ENCODE results near the gene RPN1. TPM values are rescaled to one million over a fixed set of nuclear protein-coding genes. Genes with fewer than 3 reads are reported as not detected.

Gene RPN1
- total RNA-seq, 1 donor from 2014 or later = 208 TPM

GRCh38 chr3:128653383-128653992 lies 2.9 kb upstream of the RPN1 start:
- DNase-seq (ENCODE audit: low spot score) = peak; percentile 64

DNA sequence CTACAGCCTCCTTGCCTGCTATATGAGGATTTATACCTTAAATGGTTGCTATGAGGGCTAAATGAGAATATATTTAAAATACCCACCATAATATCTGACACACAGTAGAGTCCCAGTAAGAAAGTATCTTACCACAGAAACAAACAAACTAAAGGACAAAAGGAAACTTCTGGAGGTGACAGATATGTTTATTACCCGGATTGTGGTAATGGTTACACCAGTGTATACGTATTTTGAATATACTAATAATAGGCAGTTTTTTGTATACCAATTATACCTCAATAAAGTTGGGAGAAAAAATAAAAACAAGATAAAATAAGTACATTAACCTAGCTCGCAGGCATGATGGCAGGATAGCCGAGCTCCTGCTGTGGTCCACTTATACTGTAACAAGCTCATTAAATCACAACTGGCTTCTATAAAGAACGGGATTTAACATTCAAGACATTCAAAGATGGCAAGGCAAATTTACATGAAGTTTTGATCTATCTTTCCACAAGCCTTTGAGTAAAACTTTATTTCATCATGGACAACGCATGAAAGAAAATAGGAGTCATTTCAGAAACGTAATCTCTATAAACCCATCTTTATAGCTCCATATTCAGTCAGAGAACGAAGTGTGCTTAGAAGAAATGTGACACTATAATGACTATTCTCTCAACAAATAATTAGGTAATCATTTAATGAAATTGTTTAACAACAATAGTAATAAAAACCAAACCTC lies 1.5 kb downstream of the RPN1 start:
- DNase-seq (ENCODE audit: low spot score) = no peak

- DNase-seq (ENCODE audit: low spot score) = no peak
Observed at GRCh38 chr3:128648402-128648801, 2.2 kb downstream of the RPN1 start.

DNA sequence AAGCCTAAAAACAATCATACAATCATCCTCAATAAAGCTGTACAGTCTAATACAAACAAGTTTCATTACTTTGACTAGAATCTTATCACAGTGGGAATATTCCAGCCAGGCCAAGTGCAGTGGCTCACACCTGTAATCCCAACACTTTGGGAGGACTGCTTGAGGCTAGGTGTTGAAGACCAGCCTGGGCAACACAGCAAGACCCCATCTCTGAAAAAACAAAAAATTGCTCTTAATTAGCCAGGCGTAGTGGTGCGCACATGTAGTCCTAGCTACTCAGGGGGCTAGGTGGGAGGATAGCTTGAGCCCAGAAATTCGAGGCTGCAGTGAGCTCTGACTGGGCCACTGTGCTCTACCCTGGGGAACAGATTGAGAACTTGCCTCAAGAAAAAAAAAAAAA lies 3.3 kb downstream of the RPN1 start:
- DNase-seq (ENCODE audit: low spot score) = no peak

DNA sequence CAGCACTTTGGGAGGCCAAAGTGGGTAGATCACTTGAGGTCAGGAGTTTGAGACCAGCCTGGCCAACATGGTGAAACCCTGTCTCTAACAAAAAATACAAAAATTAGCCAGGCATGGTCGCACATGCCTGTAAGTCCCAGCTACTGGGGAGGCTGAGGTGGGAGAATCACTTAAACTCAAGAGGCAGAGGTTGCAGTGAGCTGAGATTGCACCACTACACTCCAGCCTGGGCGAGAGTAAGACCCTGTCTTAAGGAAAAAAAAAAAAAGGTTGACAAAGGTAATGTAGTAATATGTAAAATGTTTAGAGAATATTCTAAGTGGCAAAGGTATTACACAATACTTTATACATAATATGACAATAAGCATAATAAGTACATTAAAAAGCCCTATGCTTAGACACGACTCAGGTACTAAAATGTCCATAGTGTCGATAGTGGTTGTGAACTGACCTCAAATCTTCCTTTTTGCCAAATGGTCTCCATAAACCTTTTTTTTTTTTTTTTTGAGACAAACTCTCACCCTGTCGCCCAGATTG lies 16.5 kb downstream of the RPN1 start:
- DNase-seq (ENCODE audit: low spot score) = no peak

GRCh38 chr3:128632301-128632700 lies 18.3 kb downstream of the RPN1 start:
- no peak for DNase-seq (ENCODE audit: low spot score)

GRCh38 chr3:128629936-128630335 lies 20.7 kb downstream of the RPN1 start:
- DNase-seq (ENCODE audit: low spot score) = no peak

DNA sequence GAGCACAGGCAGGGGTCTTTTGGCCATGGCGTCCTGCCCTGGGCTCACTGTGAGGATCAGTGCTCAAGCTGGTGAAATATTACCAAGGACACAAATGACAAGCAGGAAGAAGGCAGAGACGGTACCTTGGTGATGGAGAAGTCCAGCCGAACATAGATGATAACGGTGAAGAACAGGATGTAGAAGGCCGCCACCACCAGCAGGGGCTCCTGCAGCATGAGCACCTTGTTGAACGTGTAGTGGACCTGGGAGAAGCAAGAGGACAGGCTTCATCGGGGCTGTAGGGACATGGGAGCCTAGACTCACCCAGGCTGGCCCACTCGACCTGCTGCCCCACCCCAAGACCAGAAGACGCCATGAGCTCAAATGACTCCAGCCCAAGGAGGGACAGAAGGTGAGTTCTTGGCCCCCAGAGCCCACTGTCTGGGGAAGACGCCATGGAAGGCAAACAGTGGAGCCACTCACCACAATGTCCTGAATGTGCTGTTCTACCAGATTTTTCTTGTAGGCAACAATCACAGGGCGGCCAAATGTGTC lies 25.1 kb downstream of the RPN1 start:
- DNase-seq (ENCODE audit: low spot score) = no peak

DNA sequence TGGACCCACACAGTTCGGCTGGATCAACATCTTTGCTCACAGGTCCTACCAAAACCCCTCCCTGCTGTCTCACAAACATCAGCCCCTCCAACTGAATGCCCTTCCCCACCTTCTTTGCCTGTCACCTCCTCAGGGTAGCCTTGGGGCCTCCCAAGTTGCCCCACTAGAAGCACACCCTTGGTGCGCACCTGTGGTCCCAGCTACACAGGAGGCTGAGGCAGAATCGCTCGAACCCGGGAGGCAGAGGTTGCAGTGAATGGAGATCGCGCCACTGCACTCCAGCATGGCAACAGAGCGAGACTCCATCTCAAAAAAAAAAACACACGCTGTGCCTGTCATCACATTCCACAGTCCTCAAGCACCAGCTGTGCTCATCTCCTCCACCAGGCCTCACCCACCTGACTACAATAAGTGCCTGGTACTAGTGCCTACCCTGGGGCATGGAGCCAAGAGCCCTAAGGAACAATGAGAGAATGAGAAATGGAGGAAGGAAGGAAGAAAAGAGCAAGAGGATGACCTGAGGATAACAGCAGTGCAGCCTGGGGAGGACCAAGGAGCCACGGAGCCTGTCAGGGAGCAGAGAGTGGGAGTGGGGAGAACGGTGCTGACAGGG lies 26.0 kb downstream of the RPN1 start:
- DNase-seq (ENCODE audit: low spot score) = no peak

DNA sequence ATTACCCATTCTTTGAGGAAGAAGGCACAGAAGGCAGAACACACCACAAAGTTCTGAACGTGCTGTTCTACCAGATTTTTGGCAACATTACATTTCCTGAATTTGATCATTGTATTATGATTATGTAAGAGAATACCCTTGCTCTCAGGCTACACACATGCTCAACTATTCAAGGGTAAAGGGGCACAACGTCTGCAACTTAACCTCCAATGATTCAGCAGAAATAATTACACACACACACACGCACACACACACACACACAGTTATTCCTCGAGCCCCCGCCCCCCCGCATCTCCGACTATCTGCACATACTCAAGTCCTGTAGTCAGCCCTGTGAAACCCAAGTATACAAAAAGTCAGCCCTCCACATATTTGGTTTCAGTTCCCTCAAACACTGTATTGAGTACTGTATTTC lies 26.8 kb downstream of the RPN1 start:
- no peak for DNase-seq (ENCODE audit: low spot score)

- no peak for DNase-seq (ENCODE audit: low spot score)
Observed at GRCh38 chr3:128621931-128622330, 28.7 kb downstream of the RPN1 start.

- DNase-seq (ENCODE audit: low spot score) = no peak
Observed at GRCh38 chr3:128621234-128621633, 29.4 kb downstream of the RPN1 start.

DNA sequence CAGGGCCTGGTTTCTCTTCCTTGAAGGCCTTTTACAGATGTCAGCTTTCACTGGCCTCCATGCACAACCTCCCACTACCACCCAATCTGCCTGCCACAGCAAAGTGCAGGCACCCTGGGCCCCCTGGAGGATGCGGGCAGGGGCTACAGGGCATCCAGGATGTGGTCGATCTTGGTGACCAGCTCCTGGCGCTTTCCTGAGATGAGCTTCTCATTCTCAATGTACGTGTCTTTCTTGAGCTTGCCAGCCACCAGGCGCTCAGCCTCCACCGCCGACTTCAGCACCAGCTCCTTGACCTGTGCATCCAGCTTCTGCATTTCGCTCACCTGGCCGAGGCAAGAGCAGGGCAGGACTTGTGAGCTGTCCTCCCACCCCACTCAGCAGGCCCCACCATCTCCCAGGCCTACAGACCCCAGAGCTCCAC lies 30.3 kb downstream of the RPN1 start:
- DNase-seq (ENCODE audit: low spot score) = no peak

DNA sequence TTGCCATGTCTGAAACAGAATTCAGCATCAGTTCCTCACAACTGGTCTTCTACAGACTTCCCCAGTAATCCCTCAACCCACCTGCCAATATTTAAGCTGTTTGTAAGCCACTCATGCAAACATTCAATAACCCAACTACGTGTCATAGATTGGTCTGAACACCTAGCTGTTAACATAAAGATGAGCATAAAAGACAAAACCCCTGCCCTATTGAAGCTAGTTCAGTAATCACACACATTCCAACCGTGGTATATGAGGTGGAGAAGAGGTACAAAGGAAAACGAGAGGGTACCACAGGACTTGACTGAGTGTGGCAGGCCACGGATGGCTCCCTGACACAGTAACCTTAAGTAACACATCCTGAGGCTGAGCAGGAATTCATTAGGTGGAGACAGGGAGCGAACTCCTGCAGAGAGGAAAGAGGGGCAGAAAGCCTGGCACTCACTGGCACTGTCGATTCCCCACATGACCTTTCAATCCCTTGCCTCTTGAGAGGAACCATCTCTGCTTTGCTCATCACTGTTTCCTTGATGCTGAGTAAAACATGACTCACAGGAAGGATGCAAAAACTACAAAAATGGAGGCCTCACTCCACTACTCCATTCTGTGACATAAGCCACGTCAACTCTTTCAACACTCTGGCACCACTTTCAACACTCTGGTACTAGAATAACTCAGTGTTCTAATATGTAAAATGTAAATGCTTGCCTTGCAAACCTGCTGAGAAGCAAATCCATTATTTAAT lies 31.3 kb downstream of the RPN1 start:
- no peak for DNase-seq (ENCODE audit: low spot score)

GRCh38 chr3:128618398-128618726 lies 32.3 kb downstream of the RPN1 start:
- no peak for DNase-seq (ENCODE audit: low spot score)

- DNase-seq (ENCODE audit: low spot score) = peak; percentile 99
Observed at GRCh38 chr3:128617557-128618397, 32.8 kb downstream of the RPN1 start.

- DNase-seq (ENCODE audit: low spot score) = no peak
Observed at GRCh38 chr3:128617270-128617556, 33.4 kb downstream of the RPN1 start.

DNA sequence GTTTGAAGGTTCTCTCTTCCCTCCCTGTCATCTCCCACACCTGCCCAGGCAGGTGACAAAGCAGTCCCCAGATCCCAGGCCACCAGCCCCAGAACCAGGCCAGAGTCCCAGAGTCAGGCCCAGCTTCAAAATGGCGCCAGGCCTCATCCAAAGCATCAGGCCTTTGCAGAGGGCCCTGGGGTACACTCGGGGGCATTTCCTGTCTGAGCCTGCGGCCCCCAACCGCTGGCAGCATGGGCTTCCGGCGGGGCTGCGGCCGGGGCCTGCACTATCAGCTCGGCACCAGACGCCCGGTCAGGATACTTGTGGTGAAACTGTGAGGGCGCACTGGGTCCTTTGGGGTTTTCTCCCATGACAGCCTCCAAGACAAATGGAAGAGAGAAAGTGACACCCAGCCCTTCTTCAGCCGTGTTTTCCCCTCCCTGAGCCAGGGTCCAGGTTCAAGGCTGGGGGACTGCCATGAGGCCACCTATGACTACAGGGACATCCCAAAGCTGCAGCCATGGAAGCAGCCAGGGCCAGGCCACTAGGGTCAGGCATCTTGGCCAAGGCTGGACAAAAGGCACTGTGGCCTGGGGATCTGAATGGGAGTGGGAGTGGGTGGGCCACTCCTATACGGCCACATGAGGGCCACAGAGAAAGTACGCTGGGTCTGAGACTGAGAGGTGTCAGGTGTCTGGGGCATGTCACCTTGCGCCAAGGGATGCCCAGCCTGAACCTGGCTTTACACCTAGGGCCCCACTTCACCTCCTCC lies 33.9 kb downstream of the RPN1 start:
- no peak for DNase-seq (ENCODE audit: low spot score)

DNA sequence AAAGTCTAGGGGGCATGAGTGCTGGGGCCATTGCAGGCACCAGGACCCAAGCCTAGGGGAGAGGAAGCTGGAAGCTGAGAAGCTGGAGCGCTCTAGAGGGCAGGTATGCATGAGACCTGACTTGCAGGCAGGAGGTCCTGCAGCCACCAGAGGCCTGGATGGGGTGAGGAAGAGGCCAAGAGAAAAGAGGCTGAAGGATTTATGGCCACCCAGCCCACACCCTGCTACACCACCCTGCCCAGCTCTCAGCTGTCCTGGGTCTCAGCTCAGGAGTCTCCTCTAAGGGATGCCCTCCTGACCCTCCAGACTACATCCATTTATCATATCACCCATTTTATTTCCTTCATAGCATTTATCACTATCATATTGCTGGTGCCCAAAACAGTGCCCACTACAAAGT lies 36.5 kb downstream of the RPN1 start:
- DNase-seq (ENCODE audit: low spot score) = no peak
